Thoracic aorta (tissue), 2 donors: ENCODE measurements around the gene ASB1. TPM values are rescaled to one million over a fixed set of nuclear protein-coding genes. Genes with fewer than 3 reads are reported as not detected.

Experiments
- ATAC-seq: fragments of 150-250 bp; one replicate; pipeline ENCODE4 v1.8.0; 2017; ENCODE audit warnings: low read depth; ENCODE audit not compliant: insufficient number of reproducible peaks, low FRiP score
- DNase-seq: peaks from one replicate; pipeline ENCODE4 v3.0.0-alpha.2; 2020; ENCODE audit warnings: low spot score
- H3K27ac ChIP-seq, 2 donors: fragments of 200-600 bp; sonication (generic); 1 replicate in 1 of 2; 2 replicates in 1 of 2; pipeline ENCODE4 v1.5.1; 2016; ENCODE audit warnings: mild to moderate bottlenecking in 2 of 2, moderate library complexity in 2 of 2
- H3K27me3 ChIP-seq: fragments of 200-600 bp; sonication (generic); replicated peaks from 2 replicates; pipeline ENCODE4 v1.6.0; 2016; ENCODE audit warnings: mild to moderate bottlenecking; ENCODE audit not compliant: insufficient read depth
- H3K36me3 ChIP-seq: fragments of 200-600 bp; sonication (generic); one replicate; pipeline ENCODE4 v1.5.1; 2016
- H3K4me1 ChIP-seq, 2 donors: fragments of 200-600 bp; sonication (generic); 1 replicate in 1 of 2; 2 replicates in 1 of 2; pipeline versions ENCODE4 v1.5.1 to v1.6.0; 2016; ENCODE audit warnings: low read depth in 2 of 2, mild to moderate bottlenecking in 1 of 2; ENCODE audit not compliant: control insufficient read depth in 1 of 2
- H3K4me3 ChIP-seq: fragments of 200-600 bp; sonication (generic); 2 replicates; pipeline ENCODE4 v1.5.1; 2016; ENCODE audit warnings: mild to moderate bottlenecking
- H3K9me3 ChIP-seq: fragments of 200-600 bp; sonication (generic); 2 replicates; pipeline ENCODE4 v1.5.1; 2016
- CTCF ChIP-seq: fragments of 200-600 bp; sonication (generic); IDR thresholded peaks from one replicate; pipeline ENCODE4 v1.5.1; 2019; ENCODE audit warnings: antibody characterized with exemption
- total RNA-seq, 2 donors: library from RNA; depleted of rRNA; stranded (reverse); fragments of >200 nt; gene quantifications; one replicate each; pipeline versions ENCODE4 v1.1.0 to v1.2.3, GENCODE V29; 2016

Gene ASB1
- total RNA-seq, 2 donors from 2014 or later, result 30.3 to 48.7 TPM

GRCh38 chr2:238498188-238498587 is 71.5 kb downstream of the ASB1 start:
- DNase-seq (no peak), ATAC-seq (no peak)
- Histone ChIP-seq H3K4me1 (no peaks in the 10 kb centered on the region), H3K4me3 (no peak overlapping the region), H3K27ac (no peak overlapping the region), H3K27me3 (no peaks in the 10 kb centered on the region), H3K36me3 (no peaks in the 10 kb centered on the region), H3K9me3 (no peaks in the 10 kb centered on the region)
- no peak for TF ChIP-seq CTCF

- no peaks in the 10 kb centered on the region for H3K4me1 ChIP-seq
- no peak overlapping the region for H3K27ac ChIP-seq
- H3K4me3 ChIP-seq, result no peak overlapping the region
- DNase-seq (no peak), ATAC-seq (no peak)
- no peaks in the 10 kb centered on the region for H3K27me3 ChIP-seq
- no peak for TF ChIP-seq CTCF
- H3K9me3 ChIP-seq, result no peaks in the 10 kb centered on the region
- no peaks in the 10 kb centered on the region for H3K36me3 ChIP-seq
Observed at GRCh38 chr2:238498691-238499295, 72.1 kb downstream of the ASB1 start.

GRCh38 chr2:238499731-238500580 is 73.2 kb downstream of the ASB1 start:
- no peak for TF ChIP-seq CTCF
- Histone ChIP-seq H3K27me3 (no peaks in the 10 kb centered on the region), H3K4me3 (no peak overlapping the region), H3K27ac (no peak overlapping the region), H3K9me3 (no peaks in the 10 kb centered on the region), H3K4me1 (no peaks in the 10 kb centered on the region), H3K36me3 (no peaks in the 10 kb centered on the region)
- DNase-seq, result no peak
- no peak for ATAC-seq

- no peaks in the 10 kb centered on the region for H3K4me1 ChIP-seq
- TF ChIP-seq CTCF, result no peak
- H3K4me3 ChIP-seq, result no peak overlapping the region
- H3K9me3 ChIP-seq, result no peaks in the 10 kb centered on the region
- ATAC-seq (no peak), DNase-seq (no peak)
- no peak overlapping the region for H3K27ac ChIP-seq
- no peaks in the 10 kb centered on the region for H3K27me3 ChIP-seq
- H3K36me3 ChIP-seq, result no peaks in the 10 kb centered on the region
Observed at GRCh38 chr2:238501311-238501710, 74.6 kb downstream of the ASB1 start.

Other genes starting within 250 kb of the ASB1 start
- 10 to 100 TPM; 28.6 to 58.0 TPM for gene ILKAP, start 223.2 kb upstream of the ASB1 start, total RNA-seq
- 10 to 100 TPM in 1 of 2 donors, 1 to 10 TPM in 1; 2.5 to 12.3 TPM for gene HES6, start 186.9 kb upstream of the ASB1 start, total RNA-seq
- 10 to 100 TPM; 14.2 to 26.2 TPM for gene PER2, start 138.3 kb upstream of the ASB1 start, total RNA-seq
- gene TRAF3IP1, start 106.4 kb upstream of the ASB1 start, total RNA-seq, result 10 to 100 TPM; 19.4 to 23.7 TPM